ENCODE results near the gene SFPQ.

- TF ChIP-seq CTCF (conservative IDR thresholded peaks at IDR 0.05; ENCODE audit: low read depth, low read length): no peak
- no peak for TF ChIP-seq EZH2 (IDR thresholded peaks at IDR 0.05; ENCODE audit: borderline replicate concordance, low read depth, low read length, poor library complexity, severe bottlenecking)
Measured at GRCh38 chr1:35188578-35189392, 4.2 kb downstream of the SFPQ start.

Measured in A673 (cell line).